HL-60 (cell line): ENCODE results near the gene OR10P1.
"Not testable (repeated sequence)": the region's sequence is repeated elsewhere in the genome, so short reads cannot be mapped to it uniquely, and the experiment has no call there.

Experiments used
- DNase-seq, 2 experiments: peaks; one replicate each; pipeline ENCODE4 v3.0.0-alpha.2; 2010 to 2020; ENCODE audit warnings: low read depth in 1 of 2, low spot score in 1 of 2
- H3K27ac ChIP-seq: fragments of 250-450 bp; sonication (Bioruptor Pico); replicated peaks from 2 replicates; pipeline ENCODE4 v1.5.1; 2020; ENCODE audit warnings: mild to moderate bottlenecking, moderate library complexity
- H3K27me3 ChIP-seq: fragments of 250-450 bp; sonication (Bioruptor Pico); 2 replicates; pipeline ENCODE4 v1.5.1; 2021; ENCODE audit warnings: mild to moderate bottlenecking, moderate library complexity; ENCODE audit not compliant: insufficient read depth, poor library complexity, severe bottlenecking
- H3K4me3 ChIP-seq: replicated peaks from 2 replicates; pipeline ENCODE4 v1.5.1; 2011; ENCODE audit warnings: mild to moderate bottlenecking, control low read depth, low read length; ENCODE audit not compliant: insufficient read depth
- GABPA ChIP-seq: IDR thresholded peaks from 2 replicates; pipeline ENCODE4 v1.6.1; 2012; ENCODE audit warnings: low read depth
- POLR2AphosphoS5 ChIP-seq: IDR thresholded peaks from 2 replicates; pipeline ENCODE4 v1.6.1; 2012; ENCODE audit warnings: low read depth
- SPI1 ChIP-seq: IDR thresholded peaks from 2 replicates; pipeline ENCODE4 v1.6.1; 2012; ENCODE audit warnings: low read depth, mild to moderate bottlenecking, borderline replicate concordance
- long read RNA-seq: library from polyadenylated mRNA; unstranded; transcript quantifications from one replicate; pipeline ENCODE4 v2.0.0, GENCODE V29; 2020
- TF ChIP-seq, protein P1 (sequence below): IDR thresholded peaks from one replicate; pipeline ENCODE4 v1.5.1; 2011; ENCODE audit warnings: low read length, control low read depth, inconsistent platforms; ENCODE audit not compliant: insufficient read depth
- TF ChIP-seq, protein P2 (sequence below): IDR thresholded peaks from 2 replicates; pipeline ENCODE4 v1.6.1; 2012; ENCODE audit warnings: low read depth; ENCODE audit not compliant: insufficient replicate concordance

Gene OR10P1, protein sequence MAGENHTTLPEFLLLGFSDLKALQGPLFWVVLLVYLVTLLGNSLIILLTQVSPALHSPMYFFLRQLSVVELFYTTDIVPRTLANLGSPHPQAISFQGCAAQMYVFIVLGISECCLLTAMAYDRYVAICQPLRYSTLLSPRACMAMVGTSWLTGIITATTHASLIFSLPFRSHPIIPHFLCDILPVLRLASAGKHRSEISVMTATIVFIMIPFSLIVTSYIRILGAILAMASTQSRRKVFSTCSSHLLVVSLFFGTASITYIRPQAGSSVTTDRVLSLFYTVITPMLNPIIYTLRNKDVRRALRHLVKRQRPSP
- long read RNA-seq = 0 reads

DNA sequence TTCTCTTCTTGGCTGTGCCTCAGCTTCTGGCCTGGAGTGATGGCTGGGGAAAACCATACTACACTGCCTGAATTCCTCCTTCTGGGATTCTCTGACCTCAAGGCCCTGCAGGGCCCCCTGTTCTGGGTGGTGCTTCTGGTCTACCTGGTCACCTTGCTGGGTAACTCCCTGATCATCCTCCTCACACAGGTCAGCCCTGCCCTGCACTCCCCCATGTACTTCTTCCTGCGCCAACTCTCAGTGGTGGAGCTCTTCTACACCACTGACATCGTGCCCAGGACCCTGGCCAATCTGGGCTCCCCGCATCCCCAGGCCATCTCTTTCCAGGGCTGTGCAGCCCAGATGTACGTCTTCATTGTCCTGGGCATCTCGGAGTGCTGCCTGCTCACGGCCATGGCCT, at the start of gene OR10P1:
OR10P1 (plus strand) TSS at position 40 of the 400 bp plus-strand sequence; CDS start at position 40, 0 bp downstream.
- no peaks in the 10 kb centered on the region for H3K27me3 ChIP-seq
- TF ChIP-seq POLR2AphosphoS5 (no peak), SPI1 (no peak), GABPA (no peak)
- TF ChIP-seq, protein P1, sequence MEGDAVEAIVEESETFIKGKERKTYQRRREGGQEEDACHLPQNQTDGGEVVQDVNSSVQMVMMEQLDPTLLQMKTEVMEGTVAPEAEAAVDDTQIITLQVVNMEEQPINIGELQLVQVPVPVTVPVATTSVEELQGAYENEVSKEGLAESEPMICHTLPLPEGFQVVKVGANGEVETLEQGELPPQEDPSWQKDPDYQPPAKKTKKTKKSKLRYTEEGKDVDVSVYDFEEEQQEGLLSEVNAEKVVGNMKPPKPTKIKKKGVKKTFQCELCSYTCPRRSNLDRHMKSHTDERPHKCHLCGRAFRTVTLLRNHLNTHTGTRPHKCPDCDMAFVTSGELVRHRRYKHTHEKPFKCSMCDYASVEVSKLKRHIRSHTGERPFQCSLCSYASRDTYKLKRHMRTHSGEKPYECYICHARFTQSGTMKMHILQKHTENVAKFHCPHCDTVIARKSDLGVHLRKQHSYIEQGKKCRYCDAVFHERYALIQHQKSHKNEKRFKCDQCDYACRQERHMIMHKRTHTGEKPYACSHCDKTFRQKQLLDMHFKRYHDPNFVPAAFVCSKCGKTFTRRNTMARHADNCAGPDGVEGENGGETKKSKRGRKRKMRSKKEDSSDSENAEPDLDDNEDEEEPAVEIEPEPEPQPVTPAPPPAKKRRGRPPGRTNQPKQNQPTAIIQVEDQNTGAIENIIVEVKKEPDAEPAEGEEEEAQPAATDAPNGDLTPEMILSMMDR = no peak
- TF ChIP-seq, protein P2, sequence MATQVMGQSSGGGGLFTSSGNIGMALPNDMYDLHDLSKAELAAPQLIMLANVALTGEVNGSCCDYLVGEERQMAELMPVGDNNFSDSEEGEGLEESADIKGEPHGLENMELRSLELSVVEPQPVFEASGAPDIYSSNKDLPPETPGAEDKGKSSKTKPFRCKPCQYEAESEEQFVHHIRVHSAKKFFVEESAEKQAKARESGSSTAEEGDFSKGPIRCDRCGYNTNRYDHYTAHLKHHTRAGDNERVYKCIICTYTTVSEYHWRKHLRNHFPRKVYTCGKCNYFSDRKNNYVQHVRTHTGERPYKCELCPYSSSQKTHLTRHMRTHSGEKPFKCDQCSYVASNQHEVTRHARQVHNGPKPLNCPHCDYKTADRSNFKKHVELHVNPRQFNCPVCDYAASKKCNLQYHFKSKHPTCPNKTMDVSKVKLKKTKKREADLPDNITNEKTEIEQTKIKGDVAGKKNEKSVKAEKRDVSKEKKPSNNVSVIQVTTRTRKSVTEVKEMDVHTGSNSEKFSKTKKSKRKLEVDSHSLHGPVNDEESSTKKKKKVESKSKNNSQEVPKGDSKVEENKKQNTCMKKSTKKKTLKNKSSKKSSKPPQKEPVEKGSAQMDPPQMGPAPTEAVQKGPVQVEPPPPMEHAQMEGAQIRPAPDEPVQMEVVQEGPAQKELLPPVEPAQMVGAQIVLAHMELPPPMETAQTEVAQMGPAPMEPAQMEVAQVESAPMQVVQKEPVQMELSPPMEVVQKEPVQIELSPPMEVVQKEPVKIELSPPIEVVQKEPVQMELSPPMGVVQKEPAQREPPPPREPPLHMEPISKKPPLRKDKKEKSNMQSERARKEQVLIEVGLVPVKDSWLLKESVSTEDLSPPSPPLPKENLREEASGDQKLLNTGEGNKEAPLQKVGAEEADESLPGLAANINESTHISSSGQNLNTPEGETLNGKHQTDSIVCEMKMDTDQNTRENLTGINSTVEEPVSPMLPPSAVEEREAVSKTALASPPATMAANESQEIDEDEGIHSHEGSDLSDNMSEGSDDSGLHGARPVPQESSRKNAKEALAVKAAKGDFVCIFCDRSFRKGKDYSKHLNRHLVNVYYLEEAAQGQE = no peak
- peak within 1 kb of the TSS; percentile 32 for H3K27ac ChIP-seq
- no peak for DNase-seq
- no peak within 1 kb of the TSS for H3K4me3 ChIP-seq

DNA sequence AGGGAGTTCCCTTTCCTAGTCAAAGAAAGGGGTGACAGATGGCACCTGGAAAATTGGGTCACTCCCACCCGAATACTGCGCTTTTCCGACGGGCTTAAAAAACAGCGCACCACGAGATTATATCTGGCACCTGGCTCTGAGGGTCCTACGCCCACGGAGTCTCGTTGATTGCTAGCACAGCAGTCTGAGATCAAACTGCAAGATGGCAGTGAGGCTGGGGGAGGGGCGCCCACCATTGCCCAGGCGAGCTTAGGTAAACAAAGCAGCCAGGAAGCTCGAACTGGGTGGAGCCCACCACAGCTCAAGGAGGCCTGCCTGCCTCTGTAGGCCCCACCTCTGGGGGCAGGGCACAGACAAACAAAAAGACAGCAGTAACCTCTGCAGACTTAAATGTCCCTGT, 46.5 kb upstream of the OR10P1 start:
- not testable (repeated sequence) for H3K4me3 ChIP-seq, DNase-seq, H3K27me3 ChIP-seq, H3K27ac ChIP-seq

DNA sequence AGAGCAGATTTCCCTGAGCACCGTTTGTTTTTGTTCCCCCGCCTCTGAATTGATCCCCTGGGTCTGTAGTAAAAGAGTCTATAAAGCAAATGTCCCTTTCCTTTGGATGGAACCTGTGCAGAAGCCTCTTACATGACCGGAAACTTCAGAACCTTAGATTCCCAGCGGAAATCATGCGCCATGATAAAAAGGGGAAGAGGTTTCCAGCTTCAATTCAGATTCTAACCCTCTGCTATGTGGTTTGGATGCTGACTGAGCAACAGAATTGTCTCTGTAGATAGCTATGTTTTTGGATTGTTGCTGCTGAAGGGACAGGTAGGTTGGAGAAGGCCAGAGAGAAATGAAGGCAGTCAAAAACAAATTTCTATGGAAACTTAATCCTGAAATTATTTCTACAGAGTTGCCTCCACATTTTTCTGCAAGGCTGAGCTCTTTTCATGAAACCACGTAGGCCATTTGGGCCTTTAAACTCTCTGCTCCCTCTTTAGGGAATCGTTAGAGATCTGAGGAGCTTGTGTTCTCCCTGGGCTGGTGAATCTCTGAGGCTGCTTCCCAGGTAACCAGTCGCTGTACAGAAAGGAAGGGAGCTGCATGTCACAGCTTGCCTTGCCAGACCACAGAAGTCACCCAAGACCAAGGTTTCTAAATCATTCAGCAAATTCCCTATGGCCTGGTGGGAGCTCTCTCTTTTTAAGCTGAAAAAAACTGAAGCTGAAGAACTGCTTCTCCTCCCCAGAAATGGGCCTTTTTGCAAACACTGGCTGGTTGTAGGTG, 28.7 kb upstream of the OR10P1 start:
- Histone ChIP-seq H3K4me3 (no peak overlapping the region), H3K27me3 (no peaks in the 10 kb centered on the region), H3K27ac (no peak overlapping the region)
- TF ChIP-seq GABPA = no peak
- TF ChIP-seq SPI1 = peak; percentile 79
- DNase-seq = peak in 1 of 2 experiments; percentile 7

DNA sequence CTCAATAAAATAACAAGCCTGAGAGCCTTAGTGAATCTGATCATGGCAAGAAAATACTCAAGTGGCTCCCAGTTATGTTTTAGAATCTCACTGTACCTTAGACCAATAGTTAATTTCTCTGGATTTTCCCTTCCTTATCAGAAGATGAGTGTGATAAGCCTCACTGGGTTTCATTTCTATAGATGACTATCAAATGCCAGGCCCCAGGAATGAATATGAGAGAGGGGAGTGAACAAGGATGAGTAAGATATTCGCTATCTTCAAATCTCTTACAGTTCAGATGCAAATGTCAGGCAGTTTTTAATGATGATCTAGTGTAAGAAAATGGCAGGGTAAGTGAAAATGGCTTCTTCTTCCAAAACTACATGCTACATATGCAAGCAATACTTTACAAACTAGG, 26.1 kb upstream of the OR10P1 start:
- H3K27me3 ChIP-seq = no peaks in the 10 kb centered on the region
- no peak for DNase-seq
- TF ChIP-seq SPI1 (no peak), GABPA (no peak), POLR2AphosphoS5 (no peak)
- TF ChIP-seq, protein P2 = no peak
- TF ChIP-seq, protein P1 = no peak
- no peak overlapping the region for H3K4me3 ChIP-seq
- H3K27ac ChIP-seq = no peak overlapping the region
